Stimulated activated CD4-positive, alpha-beta T cell treated with anti-CD3 and anti-CD28 coated beads, Interleukin-15, amount 100 ng/mL, for 24 hours (primary cell): ENCODE results near the gene SPSB1.

Source experiments
- DNase-seq: peaks from one replicate; pipeline ENCODE4 v3.0.0-alpha.2; 2020

Gene SPSB1

GRCh38 chr1:9320520-9321479, 28.1 kb downstream of the SPSB1 start:
- DNase-seq, result no peak

GRCh38 chr1:9321480-9321849, 28.8 kb downstream of the SPSB1 start:
- DNase-seq, result no peak

- DNase-seq, result no peak
These were observed 29.4 kb downstream of the SPSB1 start for GRCh38 chr1:9321986-9322660.

- no peak for DNase-seq
These were observed 30.1 kb downstream of the SPSB1 start for GRCh38 chr1:9322661-9323244.

GRCh38 chr1:9324246-9325096, 31.8 kb downstream of the SPSB1 start:
- no peak for DNase-seq

- DNase-seq, result no peak
These were observed 33.9 kb downstream of the SPSB1 start for GRCh38 chr1:9326596-9326995.

- DNase-seq, result no peak
These were observed 35.5 kb downstream of the SPSB1 start for GRCh38 chr1:9328201-9328600.

GRCh38 chr1:9328715-9329114, 36.0 kb downstream of the SPSB1 start:
- DNase-seq, result no peak

GRCh38 chr1:9331016-9331415, 38.3 kb downstream of the SPSB1 start:
- no peak for DNase-seq

GRCh38 chr1:9331558-9332346, 39.1 kb downstream of the SPSB1 start:
- DNase-seq, result no peak

- no peak for DNase-seq
These were observed 39.9 kb downstream of the SPSB1 start for GRCh38 chr1:9332513-9333143.

- no peak for DNase-seq
These were observed 45.9 kb downstream of the SPSB1 start for GRCh38 chr1:9338397-9339246.

GRCh38 chr1:9340172-9340854, 47.6 kb downstream of the SPSB1 start:
- DNase-seq, result no peak

GRCh38 chr1:9340864-9341263, 48.2 kb downstream of the SPSB1 start:
- no peak for DNase-seq

GRCh38 chr1:9341301-9341845, 48.7 kb downstream of the SPSB1 start:
- no peak for DNase-seq

- DNase-seq, result no peak
These were observed 50.6 kb downstream of the SPSB1 start for GRCh38 chr1:9343269-9343668.

GRCh38 chr1:9344426-9345200, 51.9 kb downstream of the SPSB1 start:
- no peak for DNase-seq

- no peak for DNase-seq
These were observed 52.8 kb downstream of the SPSB1 start for GRCh38 chr1:9345471-9345870.

- no peak for DNase-seq
These were observed 53.2 kb downstream of the SPSB1 start for GRCh38 chr1:9345922-9346321.
